ENCODE results near the gene KCNK10. TPM values are rescaled to one million over a fixed set of nuclear protein-coding genes. Genes with fewer than 3 reads are reported as not detected.

Gene KCNK10
- polyA plus RNA-seq, 6 donors from 2014 or later = not detected

- DNase-seq (no peak), ATAC-seq (ENCODE audit: low read depth in 2 of 2) (no peak)
- Mint-ChIP-seq H3K4me3 (no peak overlapping the region), H3K9me3 (peaks cover 0 to 3% (median 0%) of the 10 kb centered on the region in 7 donors), H3K4me1 (no peaks in the 10 kb centered on the region), H3K27ac (no peak overlapping the region), H3K27me3 (peaks cover 28 to 34% (median 31%) of the 10 kb centered on the region in 3 donors), H3K36me3 (no peaks in the 10 kb centered on the region)
Measured at GRCh38 chr14:88198446-88198845, 124.6 kb downstream of the KCNK10 start.

- Mint-ChIP-seq H3K27me3 (peaks cover 35 to 40% (median 37%) of the 10 kb centered on the region in 3 donors), H3K36me3 (no peaks in the 10 kb centered on the region), H3K9me3 (peaks cover 0 to 3% (median 0%) of the 10 kb centered on the region in 7 donors), H3K4me3 (no peak overlapping the region), H3K4me1 (no peaks in the 10 kb centered on the region), H3K27ac (no peak overlapping the region)
- no peak for ATAC-seq (ENCODE audit: low read depth in 2 of 2)
- DNase-seq = no peak
Measured at GRCh38 chr14:88196925-88197324, 126.1 kb downstream of the KCNK10 start.

- Mint-ChIP-seq H3K27ac (no peak overlapping the region), H3K9me3 (peaks cover 0 to 3% (median 0%) of the 10 kb centered on the region in 7 donors), H3K4me1 (no peaks in the 10 kb centered on the region), H3K36me3 (no peaks in the 10 kb centered on the region), H3K4me3 (no peak overlapping the region), H3K27me3 (peaks cover 35 to 41% (median 40%) of the 10 kb centered on the region in 3 donors)
- DNase-seq (no peak), ATAC-seq (ENCODE audit: low read depth in 2 of 2) (no peak)
Measured at GRCh38 chr14:88196116-88196890, 126.8 kb downstream of the KCNK10 start.

GRCh38 chr14:88195676-88196075, 127.4 kb downstream of the KCNK10 start:
- ATAC-seq (ENCODE audit: low read depth in 2 of 2) (no peak), DNase-seq (no peak)
- Mint-ChIP-seq H3K4me3 (no peak overlapping the region), H3K27me3 (peaks cover 35 to 43% (median 40%) of the 10 kb centered on the region in 3 donors), H3K4me1 (no peaks in the 10 kb centered on the region), H3K9me3 (peaks cover 0 to 3% (median 0%) of the 10 kb centered on the region in 7 donors), H3K27ac (no peak overlapping the region), H3K36me3 (no peaks in the 10 kb centered on the region)

- Mint-ChIP-seq H3K27me3 (peaks cover 36 to 43% (median 36%) of the 10 kb centered on the region in 3 donors), H3K27ac (no peak overlapping the region), H3K4me3 (no peak overlapping the region), H3K4me1 (no peaks in the 10 kb centered on the region), H3K36me3 (no peaks in the 10 kb centered on the region), H3K9me3 (peaks cover 0 to 3% (median 0%) of the 10 kb centered on the region in 7 donors)
- no peak for ATAC-seq (ENCODE audit: low read depth in 2 of 2)
- DNase-seq = no peak
Measured at GRCh38 chr14:88194531-88194930, 128.5 kb downstream of the KCNK10 start.

GRCh38 chr14:88191605-88192004, 131.5 kb downstream of the KCNK10 start:
- peaks cover 0 to 8% (median 5%) of the 10 kb centered on the region in 3 donors for H3K4me1 Mint-ChIP-seq
- peaks cover 0 to 3% (median 0%) of the 10 kb centered on the region in 7 donors for H3K9me3 Mint-ChIP-seq
- H3K4me3 Mint-ChIP-seq = peak overlapping the region in 1 of 8 donors; percentile 35
- H3K27me3 Mint-ChIP-seq = peaks cover 32 to 39% (median 39%) of the 10 kb centered on the region in 3 donors
- peak overlapping the region in 1 of 6 donors; percentile 22 for H3K27ac Mint-ChIP-seq
- DNase-seq (no peak), ATAC-seq (ENCODE audit: low read depth in 2 of 2) (no peak)
- H3K36me3 Mint-ChIP-seq = no peaks in the 10 kb centered on the region

- Mint-ChIP-seq H3K27ac (no peak overlapping the region), H3K9me3 (no peaks in the 10 kb centered on the region), H3K4me1 (peaks cover 0 to 8% (median 5%) of the 10 kb centered on the region in 3 donors), H3K4me3 (peak overlapping the region in 1 of 8 donors; percentile 51), H3K27me3 (peaks cover 21 to 27% (median 23%) of the 10 kb centered on the region in 3 donors), H3K36me3 (no peaks in the 10 kb centered on the region)
- peak; percentile 10 for DNase-seq
- peak; percentile 35 for ATAC-seq (ENCODE audit: low read depth in 2 of 2)
Measured at GRCh38 chr14:88189417-88190191, 133.5 kb downstream of the KCNK10 start.

GRCh38 chr14:88188745-88189416, 134.2 kb downstream of the KCNK10 start:
- ATAC-seq (ENCODE audit: low read depth in 2 of 2) = no peak
- no peaks in the 10 kb centered on the region for H3K9me3 Mint-ChIP-seq
- peaks cover 0 to 8% (median 5%) of the 10 kb centered on the region in 3 donors for H3K4me1 Mint-ChIP-seq
- no peaks in the 10 kb centered on the region for H3K36me3 Mint-ChIP-seq
- H3K27me3 Mint-ChIP-seq = peaks cover 15 to 20% (median 17%) of the 10 kb centered on the region in 3 donors
- H3K27ac Mint-ChIP-seq = peak overlapping the region in 1 of 6 donors; percentile 12
- H3K4me3 Mint-ChIP-seq = peak overlapping the region in 3 of 8 donors; percentile 2 to 51 (median 36)
- no peak for DNase-seq

- DNase-seq (no peak), ATAC-seq (ENCODE audit: low read depth in 2 of 2) (no peak)
- no peak overlapping the region for H3K27ac Mint-ChIP-seq
- H3K9me3 Mint-ChIP-seq = no peaks in the 10 kb centered on the region
- H3K4me1 Mint-ChIP-seq = peaks cover 3 to 10% (median 9%) of the 10 kb centered on the region in 3 donors
- no peaks in the 10 kb centered on the region for H3K36me3 Mint-ChIP-seq
- H3K4me3 Mint-ChIP-seq = no peak overlapping the region
- peaks cover 5 to 24% (median 14%) of the 10 kb centered on the region in 3 donors for H3K27me3 Mint-ChIP-seq
Measured at GRCh38 chr14:88185843-88186242, 137.2 kb downstream of the KCNK10 start.

GRCh38 chr14:88184956-88185355, 138.1 kb downstream of the KCNK10 start:
- H3K36me3 Mint-ChIP-seq = no peaks in the 10 kb centered on the region
- H3K9me3 Mint-ChIP-seq = no peaks in the 10 kb centered on the region
- H3K4me1 Mint-ChIP-seq = peaks cover 4 to 14% (median 11%) of the 10 kb centered on the region in 3 donors
- ATAC-seq (ENCODE audit: low read depth in 2 of 2) (no peak), DNase-seq (no peak)
- no peak overlapping the region for H3K4me3 Mint-ChIP-seq
- no peak overlapping the region for H3K27ac Mint-ChIP-seq
- peaks cover 5 to 24% (median 14%) of the 10 kb centered on the region in 3 donors for H3K27me3 Mint-ChIP-seq

- no peak for DNase-seq
- H3K4me1 Mint-ChIP-seq = peaks cover 5 to 11% (median 7%) of the 10 kb centered on the region in 3 donors
- no peaks in the 10 kb centered on the region for H3K9me3 Mint-ChIP-seq
- no peaks in the 10 kb centered on the region for H3K36me3 Mint-ChIP-seq
- ATAC-seq (ENCODE audit: low read depth in 2 of 2) = peak in 1 of 2 donors; percentile 35
- H3K27me3 Mint-ChIP-seq = peaks cover 0 to 21% (median 10%) of the 10 kb centered on the region in 3 donors
- H3K4me3 Mint-ChIP-seq = no peak overlapping the region
- H3K27ac Mint-ChIP-seq = peak overlapping the region in 1 of 6 donors; percentile 71
Measured at GRCh38 chr14:88181072-88181471, 142.0 kb downstream of the KCNK10 start.

GRCh38 chr14:88179716-88180115, 143.4 kb downstream of the KCNK10 start:
- Mint-ChIP-seq H3K27me3 (peaks cover 0 to 21% (median 5%) of the 10 kb centered on the region in 3 donors), H3K36me3 (no peaks in the 10 kb centered on the region), H3K4me3 (peak overlapping the region in 1 of 8 donors; percentile 42), H3K4me1 (peaks cover 5 to 11% (median 7%) of the 10 kb centered on the region in 3 donors), H3K27ac (no peak overlapping the region), H3K9me3 (no peaks in the 10 kb centered on the region)
- ATAC-seq (ENCODE audit: low read depth in 2 of 2) (peak in 1 of 2 donors; percentile 21), DNase-seq (no peak)

GRCh38 chr14:88170333-88170732, 152.7 kb downstream of the KCNK10 start:
- peaks cover 0 to 13% (median 6%) of the 10 kb centered on the region in 7 donors for H3K9me3 Mint-ChIP-seq
- ATAC-seq (ENCODE audit: low read depth in 2 of 2) (no peak), DNase-seq (no peak)
- H3K27me3 Mint-ChIP-seq = peaks cover 26 to 36% (median 35%) of the 10 kb centered on the region in 3 donors
- H3K4me3 Mint-ChIP-seq = no peak overlapping the region
- H3K27ac Mint-ChIP-seq = no peak overlapping the region
- H3K4me1 Mint-ChIP-seq = no peaks in the 10 kb centered on the region
- H3K36me3 Mint-ChIP-seq = peaks cover 0 to 7% of the 10 kb centered on the region in 2 donors

Measured in naive B cell (primary cell).